H9 (cell line): ENCODE data around the gene VWA5A. TPM values are rescaled to one million over a fixed set of nuclear protein-coding genes. Genes with fewer than 3 reads are reported as not detected.

Experiments
- DNase-seq: peaks from one replicate; pipeline ENCODE4 v3.0.0-alpha.2; 2017
- H2AFZ ChIP-seq: one replicate; pipeline ENCODE4 v1.6.1; 2013; ENCODE audit warnings: mild to moderate bottlenecking, low read length, control low read depth, moderate library complexity
- H2AK5ac ChIP-seq: 2 replicates; pipeline ENCODE4 v1.6.1; 2013; ENCODE audit warnings: low read length, control low read depth, mixed read lengths; ENCODE audit not compliant: insufficient read length
- H2BK120ac ChIP-seq: one replicate; pipeline ENCODE4 v1.6.1; 2013; ENCODE audit warnings: low read depth, mild to moderate bottlenecking, low read length, control low read depth, inconsistent platforms; ENCODE audit not compliant: poor library complexity, severe bottlenecking
- H2BK12ac ChIP-seq: 2 replicates; pipeline ENCODE4 v1.6.1; 2013; ENCODE audit warnings: low read length, control low read depth, mixed read lengths, low read depth; ENCODE audit not compliant: insufficient read length
- H2BK15ac ChIP-seq: 2 replicates; pipeline ENCODE4 v1.6.1; 2013; ENCODE audit warnings: low read depth, low read length, control low read depth
- H2BK20ac ChIP-seq: one replicate; pipeline ENCODE4 v1.6.1; 2013; ENCODE audit warnings: low read depth, mild to moderate bottlenecking, low read length, control low read depth, inconsistent platforms; ENCODE audit not compliant: poor library complexity, severe bottlenecking
- H2BK5ac ChIP-seq: 2 replicates; pipeline ENCODE4 v1.6.1; 2013; ENCODE audit warnings: low read length, control low read depth, mixed read lengths; ENCODE audit not compliant: insufficient read length
- H3K14ac ChIP-seq: 2 replicates; pipeline ENCODE4 v1.6.1; 2013; ENCODE audit warnings: low read length, control low read depth; ENCODE audit not compliant: insufficient read depth
- H3K18ac ChIP-seq: 2 replicates; pipeline ENCODE4 v1.6.1; 2013; ENCODE audit warnings: low read depth, mild to moderate bottlenecking, mixed read lengths, low read length, control low read depth; ENCODE audit not compliant: insufficient read length
- H3K23ac ChIP-seq: 2 replicates; pipeline ENCODE4 v1.6.1; 2013; ENCODE audit warnings: low read length, control low read depth, mixed read lengths, low read depth; ENCODE audit not compliant: insufficient read length
- H3K23me2 ChIP-seq: 2 replicates; pipeline ENCODE4 v1.6.1; 2013; ENCODE audit warnings: low read depth, mild to moderate bottlenecking, mixed read lengths, low read length, control low read depth; ENCODE audit not compliant: insufficient read length, poor library complexity, severe bottlenecking
- H3K27ac ChIP-seq: 2 replicates; pipeline ENCODE4 v1.5.1; 2013; ENCODE audit warnings: low read length, control low read depth, mixed read lengths, low read depth; ENCODE audit not compliant: insufficient read length
- H3K27me3 ChIP-seq: 2 replicates; pipeline ENCODE4 v1.6.1; 2013; ENCODE audit warnings: low read length, control low read depth, inconsistent platforms; ENCODE audit not compliant: insufficient read depth
- H3K4ac ChIP-seq: 2 replicates; pipeline ENCODE4 v1.6.1; 2013; ENCODE audit warnings: low read depth, mild to moderate bottlenecking, control low read depth, inconsistent platforms, low read length, moderate library complexity
- H3K4me1 ChIP-seq: 2 replicates; pipeline ENCODE4 v1.6.1; 2013; ENCODE audit warnings: low read length, control low read depth, inconsistent platforms; ENCODE audit not compliant: insufficient read depth
- H3K4me2 ChIP-seq: 2 replicates; pipeline ENCODE4 v1.6.1; 2013; ENCODE audit warnings: low read length, control low read depth, mixed read lengths; ENCODE audit not compliant: insufficient read length, insufficient read depth
- H3K56ac ChIP-seq: 2 replicates; pipeline ENCODE4 v1.6.1; 2013; ENCODE audit warnings: low read depth, mild to moderate bottlenecking, mixed read lengths, low read length, control low read depth; ENCODE audit not compliant: insufficient read length
- H3K79me1 ChIP-seq: 2 replicates; pipeline ENCODE4 v1.6.1; 2013; ENCODE audit warnings: low read depth, mild to moderate bottlenecking, moderate library complexity, low read length, control low read depth, inconsistent platforms; ENCODE audit not compliant: insufficient read depth, poor library complexity, severe bottlenecking
- H3K79me2 ChIP-seq: 2 replicates; pipeline ENCODE4 v1.6.1; 2013; ENCODE audit warnings: low read length, control low read depth, inconsistent platforms; ENCODE audit not compliant: insufficient read depth
- H3K9ac ChIP-seq: 2 replicates; pipeline ENCODE4 v1.6.1; 2013; ENCODE audit warnings: low read length, control low read depth, mixed read lengths; ENCODE audit not compliant: insufficient read length; ENCODE audit errors: extremely low read depth
- H3K9me3 ChIP-seq: one replicate; pipeline ENCODE4 v1.6.1; 2013; ENCODE audit warnings: low read depth, low read length, inconsistent platforms; ENCODE audit not compliant: control insufficient read depth
- H3T11ph ChIP-seq: one replicate; pipeline ENCODE4 v1.6.1; 2013; ENCODE audit warnings: mild to moderate bottlenecking, low read length, control low read depth, inconsistent platforms
- H4K20me1 ChIP-seq: one replicate; pipeline ENCODE4 v1.6.1; 2013; ENCODE audit not compliant: control insufficient read depth, insufficient read length, insufficient read depth
- H4K5ac ChIP-seq: 2 replicates; pipeline ENCODE4 v1.6.1; 2013; ENCODE audit warnings: low read depth, mild to moderate bottlenecking, mixed read lengths, low read length, control low read depth; ENCODE audit not compliant: insufficient read length
- H4K8ac ChIP-seq: replicated peaks from 2 replicates; pipeline ENCODE4 v1.6.1; 2013; ENCODE audit warnings: low read length, control low read depth, mixed read lengths, low read depth; ENCODE audit not compliant: insufficient read length
- H4K91ac ChIP-seq: 2 replicates; pipeline ENCODE4 v1.6.1; 2013; ENCODE audit warnings: low read depth, mild to moderate bottlenecking, moderate library complexity, mixed read lengths, low read length, control low read depth; ENCODE audit not compliant: insufficient read length
- H3K27ac Mint-ChIP-seq, 3 experiments: 2 replicates in 2 of 3; 3 replicates in 1 of 3; pipeline ENCODE4 v1.8.0; 2020 to 2021; ENCODE audit warnings: mixed read lengths in 3 of 3, mild to moderate bottlenecking in 1 of 3, moderate library complexity in 1 of 3
- H3K27me3 Mint-ChIP-seq: 2 replicates; pipeline ENCODE4 v1.8.0; 2021; ENCODE audit warnings: low read depth, mild to moderate bottlenecking, moderate library complexity, mixed read lengths
- H3K36me3 Mint-ChIP-seq, 3 experiments: 2 replicates in 2 of 3; 3 replicates in 1 of 3; pipeline ENCODE4 v1.8.0; 2020 to 2021; ENCODE audit warnings: low read depth in 3 of 3, mixed read lengths in 3 of 3; ENCODE audit not compliant: insufficient read depth in 1 of 3
- H3K4me1 Mint-ChIP-seq, 2 experiments: 2 replicates each; pipeline ENCODE4 v1.8.0; 2020; ENCODE audit warnings: mixed read lengths in 2 of 2
- H3K4me3 Mint-ChIP-seq, 2 experiments: 2 replicates in 1 of 2; 3 replicates in 1 of 2; pipeline ENCODE4 v1.8.0; 2020 to 2021; ENCODE audit warnings: mild to moderate bottlenecking in 2 of 2, mixed read lengths in 2 of 2, moderate library complexity in 1 of 2
- H3K9me3 Mint-ChIP-seq, 2 experiments: 2 replicates in 1 of 2; 3 replicates in 1 of 2; pipeline ENCODE4 v1.8.0; 2020; ENCODE audit warnings: mild to moderate bottlenecking in 2 of 2, mixed read lengths in 2 of 2, moderate library complexity in 1 of 2
- WGBS: extraction: QIAGEN DNeasy Blood & Tissue Kit; methylation state at CpG from one replicate; pipeline ENCODE4 v1.1.7; 2013; ENCODE audit warnings: missing lambda C conversion rate, low lambda C conversion rate, mixed read lengths; ENCODE audit not compliant: insufficient read length; ENCODE audit errors: extremely low coverage; 5-methylcytosine and 5-hydroxymethylcytosine counted together
- total RNA-seq: library from RNA; stranded (reverse); gene quantifications from 2 replicates; pipeline ENCODE4 v1.2.1, GENCODE V29; 2021
- TF ChIP-seq, protein P1 (sequence below): fragments of 200-600 bp; sonication (generic); conservative IDR thresholded peaks from 3 replicates; pipeline ENCODE4 v1.8.0; 2021; ENCODE audit warnings: antibody characterized with exemption, mild to moderate bottlenecking

The VWA5A gene
- total RNA-seq, 1 experiment from 2014 or later = 15.6 TPM

DNA sequence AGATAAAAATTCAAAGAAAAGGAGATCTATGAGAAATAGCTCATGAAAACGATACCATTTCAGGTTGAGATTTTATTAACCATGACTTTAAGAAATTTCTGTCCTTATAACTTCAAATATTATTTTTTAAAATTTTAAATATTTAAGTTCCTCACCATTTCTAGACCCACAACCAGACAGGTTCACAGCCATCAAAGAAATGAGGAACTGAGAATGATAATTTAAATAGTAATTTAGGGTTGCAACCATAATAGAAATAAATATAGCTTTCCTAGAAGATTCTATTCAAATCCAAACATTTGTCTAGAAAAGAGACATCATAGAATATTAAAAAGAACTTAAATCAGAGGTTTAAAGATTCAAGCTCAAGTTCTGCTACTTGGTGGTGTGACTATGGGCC is 5.9 kb upstream of the VWA5A start:
- no peaks in the 10 kb centered on the region for H3K9me3 ChIP-seq
- no peak overlapping the region for H2BK5ac ChIP-seq
- no peak overlapping the region for H4K8ac ChIP-seq
- H3K79me1 ChIP-seq = no peaks in the 10 kb centered on the region
- H3K9ac ChIP-seq = no peak overlapping the region
- no peak overlapping the region for H4K91ac ChIP-seq
- WGBS = no CpG with 5 or more reads among the region's 1 CpG
- H3K4me2 ChIP-seq = no peak overlapping the region
- H4K20me1 ChIP-seq = no peaks in the 10 kb centered on the region
- H3K14ac ChIP-seq = no peak overlapping the region
- no peak overlapping the region for H2AFZ ChIP-seq
- no peak overlapping the region for H3K18ac ChIP-seq
- H2AK5ac ChIP-seq = no peak overlapping the region
- H3K36me3 Mint-ChIP-seq = no peaks in the 10 kb centered on the region
- no peak overlapping the region for H3K56ac ChIP-seq
- H2BK15ac ChIP-seq = no peak overlapping the region
- DNase-seq = no peak
- peaks cover 0 to 2% of the 10 kb centered on the region in 2 experiments; a peak in 2 of 4 replicates for H3K4me1 Mint-ChIP-seq
- no peak overlapping the region for H2BK20ac ChIP-seq
- peaks cover 4% of the 10 kb centered on the region for H3K27me3 Mint-ChIP-seq
- H3K9me3 Mint-ChIP-seq = no peaks in the 10 kb centered on the region
- no peak overlapping the region for H2BK120ac ChIP-seq
- H3K27ac Mint-ChIP-seq = no peak overlapping the region
- H3K27me3 ChIP-seq = no peaks in the 10 kb centered on the region
- H3K23ac ChIP-seq = no peak overlapping the region
- H3K23me2 ChIP-seq = no peaks in the 10 kb centered on the region
- H4K5ac ChIP-seq = no peak overlapping the region
- TF ChIP-seq, protein P1, sequence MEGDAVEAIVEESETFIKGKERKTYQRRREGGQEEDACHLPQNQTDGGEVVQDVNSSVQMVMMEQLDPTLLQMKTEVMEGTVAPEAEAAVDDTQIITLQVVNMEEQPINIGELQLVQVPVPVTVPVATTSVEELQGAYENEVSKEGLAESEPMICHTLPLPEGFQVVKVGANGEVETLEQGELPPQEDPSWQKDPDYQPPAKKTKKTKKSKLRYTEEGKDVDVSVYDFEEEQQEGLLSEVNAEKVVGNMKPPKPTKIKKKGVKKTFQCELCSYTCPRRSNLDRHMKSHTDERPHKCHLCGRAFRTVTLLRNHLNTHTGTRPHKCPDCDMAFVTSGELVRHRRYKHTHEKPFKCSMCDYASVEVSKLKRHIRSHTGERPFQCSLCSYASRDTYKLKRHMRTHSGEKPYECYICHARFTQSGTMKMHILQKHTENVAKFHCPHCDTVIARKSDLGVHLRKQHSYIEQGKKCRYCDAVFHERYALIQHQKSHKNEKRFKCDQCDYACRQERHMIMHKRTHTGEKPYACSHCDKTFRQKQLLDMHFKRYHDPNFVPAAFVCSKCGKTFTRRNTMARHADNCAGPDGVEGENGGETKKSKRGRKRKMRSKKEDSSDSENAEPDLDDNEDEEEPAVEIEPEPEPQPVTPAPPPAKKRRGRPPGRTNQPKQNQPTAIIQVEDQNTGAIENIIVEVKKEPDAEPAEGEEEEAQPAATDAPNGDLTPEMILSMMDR = no peak
- H3K79me2 ChIP-seq = no peaks in the 10 kb centered on the region
- no peak overlapping the region for H3T11ph ChIP-seq
- no peak overlapping the region for H3K4me3 Mint-ChIP-seq
- no peak overlapping the region for H3K4ac ChIP-seq
- H3K4me1 ChIP-seq = no peaks in the 10 kb centered on the region
- no peak overlapping the region for H2BK12ac ChIP-seq
- H3K27ac ChIP-seq = no peak overlapping the region
